Sigmoid colon (tissue), 7 donors: ENCODE results near the gene SLC30A9. TPM values are rescaled to one million over a fixed set of nuclear protein-coding genes. Genes with fewer than 3 reads are reported as not detected.

ENCODE experiments used
- DNase-seq: peaks from one replicate; pipeline ENCODE4 v3.0.0-alpha.2; 2019
- H3K27ac ChIP-seq, 4 donors: fragments of 200-600 bp; sonication (generic); one replicate each; pipeline ENCODE4 v1.5.1; 2016 to 2019; ENCODE audit warnings: mild to moderate bottlenecking in 1 of 4
- H3K27me3 ChIP-seq, 3 donors: fragments of 200-600 bp; sonication (generic); one replicate each; pipeline ENCODE4 v1.5.1; 2019; ENCODE audit warnings: mild to moderate bottlenecking in 1 of 3
- H3K36me3 ChIP-seq, 4 donors: fragments of 200-600 bp; sonication (generic); one replicate each; pipeline ENCODE4 v1.5.1; 2016 to 2019
- H3K4me1 ChIP-seq, 4 donors: fragments of 200-600 bp; sonication (generic); one replicate each; pipeline ENCODE4 v1.5.1; 2017 to 2019
- H3K4me3 ChIP-seq, 4 donors: fragments of 200-600 bp; sonication (generic); one replicate each; pipeline ENCODE4 v1.5.1; 2017 to 2019; ENCODE audit warnings: mild to moderate bottlenecking in 2 of 4, moderate library complexity in 1 of 4
- H3K9me3 ChIP-seq, 4 donors: fragments of 200-600 bp in 3 of 4; sonication (generic) in 3 of 4; one replicate each; pipeline versions ENCODE4 v1.5.1 to v1.6.1; 2013 to 2019
- EP300 ChIP-seq, 4 donors: sonication (generic); formaldehyde crosslinking; IDR thresholded peaks; one replicate each; pipeline ENCODE4 v1.6.1; 2017; ENCODE audit warnings: antibody characterized with exemption in 4 of 4
- POLR2A ChIP-seq, 2 donors: fragments of 450-650 bp; IDR thresholded peaks; one replicate each; pipeline ENCODE4 v1.6.1; 2016; ENCODE audit warnings: antibody characterized with exemption in 2 of 2, mild to moderate bottlenecking in 2 of 2, moderate library complexity in 2 of 2
- POLR2AphosphoS5 ChIP-seq, 4 donors: sonication (generic); formaldehyde crosslinking; IDR thresholded peaks; one replicate each; pipeline ENCODE4 v1.6.1; 2017; ENCODE audit warnings: antibody characterized with exemption in 4 of 4
- WGBS, 2 donors: extraction: QIAGEN DNeasy Blood & Tissue Kit; methylation state at CpG; one replicate each; pipeline ENCODE4 v1.1.7; 2013; 5-methylcytosine and 5-hydroxymethylcytosine counted together
- intact Hi-C: fragments of 100-400 bp; cut with DNase I; formaldehyde crosslinking; loops from one replicate; pipeline ENCODE4 v1.15.1; 2023
- polyA plus RNA-seq, 3 donors: library from polyadenylated mRNA; stranded (reverse); fragments of 200-250 nt; gene quantifications; one replicate each; pipeline ENCODE4 v1.2.3, GENCODE V29; 2013
- total RNA-seq, 4 donors: library from RNA; depleted of rRNA; stranded (reverse); fragments of >200 nt; gene quantifications; one replicate each; pipeline ENCODE4 v1.1.0, GENCODE V29; 2016
- TF ChIP-seq, protein P1 (sequence below), 4 experiments: fragments of 450-650 bp in 3 of 4; fragments of 200-600 bp in 1 of 4; IDR thresholded peaks; one replicate each; pipeline ENCODE4 v1.5.1; 2016 to 2019; ENCODE audit warnings: antibody characterized with exemption in 4 of 4, mild to moderate bottlenecking in 3 of 4, moderate library complexity in 2 of 4
- donor health status: healthy with polysubstance abuse.
- donor health status: Bipolar disorder and iron deficiency.
- donor health status: healthy.

Gene SLC30A9
- total and polyA plus RNA-seq, 7 donors = 27.2 to 43.5 (median 40.7) TPM

DNA sequence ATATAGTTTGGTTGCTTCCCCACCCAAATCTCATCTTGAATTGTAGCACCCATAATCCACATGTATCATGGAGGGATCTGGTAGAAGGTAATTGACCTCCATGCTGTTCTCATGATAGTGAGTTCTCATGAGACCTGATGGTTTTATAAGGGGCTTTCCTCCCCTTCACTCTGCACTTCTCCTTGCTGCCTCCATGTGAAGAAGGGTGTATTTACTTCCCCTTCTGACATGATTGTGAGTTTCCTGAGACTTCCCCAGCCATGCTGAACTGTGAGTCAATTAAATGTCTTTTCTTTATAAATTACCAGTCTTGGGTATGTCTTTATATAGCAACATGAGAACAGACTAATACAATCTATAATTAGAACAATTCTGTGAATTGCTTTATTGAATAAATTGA lies 20.7 kb upstream of the SLC30A9 start:
- DNase-seq = no peak

DNA sequence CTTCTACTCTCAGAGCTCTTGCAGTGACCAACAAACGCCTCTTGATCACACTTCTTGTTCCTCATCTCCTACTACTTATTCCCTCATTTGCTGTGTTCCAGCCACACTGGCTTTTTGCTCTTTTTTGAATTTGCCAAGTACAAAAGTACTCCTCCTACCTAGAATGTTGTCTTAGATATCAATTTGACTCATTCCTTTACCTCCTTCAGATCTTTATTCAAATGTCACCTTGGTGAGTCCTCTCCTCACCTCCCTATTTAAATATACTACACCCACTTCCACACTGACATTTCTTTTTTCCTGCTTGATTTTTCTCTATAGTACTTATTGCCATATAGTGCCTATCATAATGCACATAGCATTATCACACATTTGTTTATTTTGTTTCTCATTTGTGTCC lies 15.0 kb upstream of the SLC30A9 start:
- H3K27me3 ChIP-seq = no peaks in the 10 kb centered on the region
- intact Hi-C loops = no loop called here
- 74 to 85% methylated on average over 1 of the region's 1 CpG for WGBS, 2 donors
- no peaks in the 10 kb centered on the region for H3K9me3 ChIP-seq
- no peak for DNase-seq
- H3K4me3 ChIP-seq = no peak overlapping the region
- TF ChIP-seq POLR2A (IDR thresholded peaks at IDR 0.05) = no peak
- TF ChIP-seq, protein P1, sequence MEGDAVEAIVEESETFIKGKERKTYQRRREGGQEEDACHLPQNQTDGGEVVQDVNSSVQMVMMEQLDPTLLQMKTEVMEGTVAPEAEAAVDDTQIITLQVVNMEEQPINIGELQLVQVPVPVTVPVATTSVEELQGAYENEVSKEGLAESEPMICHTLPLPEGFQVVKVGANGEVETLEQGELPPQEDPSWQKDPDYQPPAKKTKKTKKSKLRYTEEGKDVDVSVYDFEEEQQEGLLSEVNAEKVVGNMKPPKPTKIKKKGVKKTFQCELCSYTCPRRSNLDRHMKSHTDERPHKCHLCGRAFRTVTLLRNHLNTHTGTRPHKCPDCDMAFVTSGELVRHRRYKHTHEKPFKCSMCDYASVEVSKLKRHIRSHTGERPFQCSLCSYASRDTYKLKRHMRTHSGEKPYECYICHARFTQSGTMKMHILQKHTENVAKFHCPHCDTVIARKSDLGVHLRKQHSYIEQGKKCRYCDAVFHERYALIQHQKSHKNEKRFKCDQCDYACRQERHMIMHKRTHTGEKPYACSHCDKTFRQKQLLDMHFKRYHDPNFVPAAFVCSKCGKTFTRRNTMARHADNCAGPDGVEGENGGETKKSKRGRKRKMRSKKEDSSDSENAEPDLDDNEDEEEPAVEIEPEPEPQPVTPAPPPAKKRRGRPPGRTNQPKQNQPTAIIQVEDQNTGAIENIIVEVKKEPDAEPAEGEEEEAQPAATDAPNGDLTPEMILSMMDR (IDR thresholded peaks at IDR 0.05) = no peak
- no peak for TF ChIP-seq EP300 (IDR thresholded peaks at IDR 0.05)
- TF ChIP-seq POLR2AphosphoS5 (IDR thresholded peaks at IDR 0.05) = no peak
- no peaks in the 10 kb centered on the region for H3K4me1 ChIP-seq
- H3K36me3 ChIP-seq = no peaks in the 10 kb centered on the region
- H3K27ac ChIP-seq = no peak overlapping the region

More for the DNA sequence above, 20.7 kb upstream of the SLC30A9 start:
- Histone ChIP-seq H3K36me3 (no peaks in the 10 kb centered on the region), H3K9me3 (peaks cover 0 to 3% (median 0%) of the 10 kb centered on the region in 4 donors), H3K27me3 (no peaks in the 10 kb centered on the region), H3K4me3 (no peak overlapping the region), H3K27ac (no peak overlapping the region), H3K4me1 (no peaks in the 10 kb centered on the region)
- intact Hi-C loops = no loop called here
- TF ChIP-seq POLR2A (IDR thresholded peaks at IDR 0.05) (no peak), POLR2AphosphoS5 (IDR thresholded peaks at IDR 0.05) (no peak), EP300 (IDR thresholded peaks at IDR 0.05) (no peak)
- TF ChIP-seq, protein P1 (IDR thresholded peaks at IDR 0.05) = no peak

DNA sequence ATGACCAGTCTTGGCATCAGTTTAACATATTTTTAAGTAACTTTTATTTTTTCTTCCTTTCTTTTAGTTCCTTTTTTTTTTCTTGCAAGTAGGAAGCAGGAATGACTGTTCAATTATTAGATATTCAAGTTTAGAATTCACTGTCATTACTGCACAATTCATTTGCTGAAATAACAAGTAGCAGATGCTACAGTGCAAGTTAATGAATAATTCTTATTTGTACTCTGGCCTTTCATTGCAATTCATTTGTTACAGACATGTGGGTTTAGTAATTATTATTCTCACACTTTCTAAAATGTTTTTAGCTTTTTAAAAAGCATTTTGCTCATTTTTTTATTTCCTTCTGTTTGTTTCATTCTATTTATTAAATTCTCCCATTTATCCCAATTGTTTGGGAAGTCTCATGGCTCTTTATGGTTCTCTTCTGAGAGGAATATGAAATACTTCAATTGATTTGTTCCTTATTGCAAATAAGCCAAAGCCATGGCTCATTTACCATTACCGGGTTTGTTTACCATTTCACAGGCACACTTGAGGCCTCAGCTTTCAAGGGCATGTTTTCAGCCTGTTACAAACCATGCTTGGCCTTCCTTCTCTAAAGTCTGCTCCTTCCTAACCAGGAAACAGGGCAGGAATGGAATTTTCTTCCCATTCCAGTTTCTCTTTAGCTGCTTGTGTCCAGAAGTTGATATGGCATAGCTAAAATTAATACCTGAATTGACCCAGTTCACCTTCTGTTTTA lies 13.4 kb upstream of the SLC30A9 start:
- H3K9me3 ChIP-seq = no peaks in the 10 kb centered on the region
- 54 to 63% methylated on average over 1 of the region's 1 CpG for WGBS, 2 donors
- DNase-seq = no peak
- H3K27ac ChIP-seq = no peak overlapping the region
- H3K4me1 ChIP-seq = no peaks in the 10 kb centered on the region
- intact Hi-C loops = no loop called here
- no peaks in the 10 kb centered on the region for H3K27me3 ChIP-seq
- no peak overlapping the region for H3K4me3 ChIP-seq
- H3K36me3 ChIP-seq = no peaks in the 10 kb centered on the region
- TF ChIP-seq EP300 (IDR thresholded peaks at IDR 0.05) = no peak
- TF ChIP-seq, protein P1 (IDR thresholded peaks at IDR 0.05) = no peak
- TF ChIP-seq POLR2A (IDR thresholded peaks at IDR 0.05) = no peak
- TF ChIP-seq POLR2AphosphoS5 (IDR thresholded peaks at IDR 0.05) = no peak

DNA sequence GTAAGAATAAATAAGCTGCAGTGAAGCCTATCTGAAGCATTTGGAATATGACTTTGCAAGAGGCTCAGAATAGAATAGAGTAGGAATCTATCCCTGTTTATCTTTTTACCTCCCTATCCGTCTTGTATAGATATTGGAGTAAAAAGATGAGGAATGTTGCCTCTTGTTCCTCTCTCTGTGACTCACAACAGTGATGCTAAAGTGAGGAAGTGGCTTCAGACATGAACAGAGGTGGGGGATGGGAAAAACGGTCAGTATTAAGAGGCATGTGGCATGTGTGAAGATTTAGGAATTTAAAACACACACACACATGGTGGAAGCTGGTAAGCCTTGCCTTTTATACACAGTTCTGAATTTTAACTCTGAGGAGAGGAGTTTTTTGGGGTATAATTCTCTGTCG lies 12.6 kb upstream of the SLC30A9 start:
- Histone ChIP-seq H3K4me3 (no peak overlapping the region), H3K4me1 (no peaks in the 10 kb centered on the region), H3K27ac (no peak overlapping the region), H3K36me3 (no peaks in the 10 kb centered on the region), H3K9me3 (no peaks in the 10 kb centered on the region), H3K27me3 (no peaks in the 10 kb centered on the region)
- intact Hi-C loops = no loop called here
- TF ChIP-seq, protein P1 (IDR thresholded peaks at IDR 0.05) = no peak
- TF ChIP-seq POLR2A (IDR thresholded peaks at IDR 0.05) (no peak), POLR2AphosphoS5 (IDR thresholded peaks at IDR 0.05) (no peak), EP300 (IDR thresholded peaks at IDR 0.05) (no peak)
- DNase-seq = no peak
- WGBS, 2 donors = 45 to 48% methylated on average over 3 of the region's 3 CpGs

DNA sequence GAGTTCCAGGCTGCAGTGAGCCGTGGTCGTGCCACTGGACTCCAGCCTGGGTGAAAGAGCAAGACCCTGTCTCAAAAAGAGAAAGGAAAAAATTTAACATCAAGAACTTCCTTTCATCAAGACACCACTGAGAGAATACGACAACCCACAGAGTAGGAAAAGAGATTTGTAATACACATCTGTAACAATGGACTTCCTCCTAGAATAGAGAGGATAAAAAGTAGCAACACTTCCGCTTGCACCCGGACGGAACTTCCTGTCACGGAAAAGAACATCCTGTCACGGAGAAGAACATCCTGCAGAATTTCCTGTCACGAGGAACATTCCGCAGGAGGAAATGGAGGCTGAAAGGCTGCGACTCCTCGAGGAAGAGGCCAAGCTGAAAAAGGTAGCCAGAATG lies 8.9 kb upstream of the SLC30A9 start, which contains the start of gene DCAF4L1:
DCAF4L1 (plus strand) TSS at position 301 of the 400 bp plus-strand sequence; CDS start at position 338, 37 bp downstream.
- Histone ChIP-seq H3K27me3 (no peaks in the 10 kb centered on the region), H3K4me3 (no peak within 1 kb of the TSS), H3K27ac (no peak within 1 kb of the TSS), H3K4me1 (no peaks in the 10 kb centered on the region), H3K9me3 (no peaks in the 10 kb centered on the region), H3K36me3 (no peaks in the 10 kb centered on the region)
- WGBS, 2 donors = 92 to 94% methylated on average over 12 of the region's 12 CpGs
- TF ChIP-seq, protein P1 (IDR thresholded peaks at IDR 0.05) = no peak
- TF ChIP-seq POLR2A (IDR thresholded peaks at IDR 0.05) (no peak), EP300 (IDR thresholded peaks at IDR 0.05) (no peak), POLR2AphosphoS5 (IDR thresholded peaks at IDR 0.05) (no peak)
- intact Hi-C loops = no loop called here
- no peak for DNase-seq
